ENCODE measurements around the gene PDIA5. TPM values are rescaled to one million over a fixed set of nuclear protein-coding genes. Genes with fewer than 3 reads are reported as not detected.
"Not testable (repeated sequence)": the region's sequence is repeated elsewhere in the genome, so short reads cannot be mapped to it uniquely, and the experiment has no call there.

PDIA5 gene
- total and polyA plus RNA-seq, 4 donors, result 9.5 to 16.9 (median 13.5) TPM

GRCh38 chr3:123105201-123106189, 38.7 kb downstream of the PDIA5 start:
- no peak overlapping the region for H3K4me3 ChIP-seq (ENCODE audit: low read depth, low read length)
- no peak overlapping the region for H3K27ac ChIP-seq (ENCODE audit: low read depth, low read length)
- peaks cover 4% of the 10 kb centered on the region for H3K27me3 ChIP-seq (ENCODE audit: control insufficient read depth, insufficient read depth, low read length)
- peaks cover 17% of the 10 kb centered on the region for H3K36me3 ChIP-seq (ENCODE audit: control insufficient read depth, insufficient read depth, low read length)
- 74% methylated on average over 9 of the region's 12 CpGs for WGBS (ENCODE audit: insufficient coverage)
- peak in 1 of 6 donors; percentile 52 for DNase-seq (ENCODE audit: low read depth in 4 of 6, low spot score in 6 of 6)
- H3K4me1 ChIP-seq (ENCODE audit: control insufficient read depth, insufficient read depth, low read length), result peaks cover 5% of the 10 kb centered on the region
- H3K9me3 ChIP-seq (ENCODE audit: control insufficient read depth, insufficient read depth, low read length), result no peaks in the 10 kb centered on the region

- Histone ChIP-seq H3K36me3 (ENCODE audit: control insufficient read depth, insufficient read depth, low read length) (peaks cover 18% of the 10 kb centered on the region), H3K4me3 (ENCODE audit: low read depth, low read length) (no peak overlapping the region)
- 41% methylated on average over 10 of the region's 19 CpGs for WGBS (ENCODE audit: insufficient coverage)
Measured at GRCh38 chr3:123110282-123110975, 43.6 kb downstream of the PDIA5 start.

GRCh38 chr3:123110976-123111615, 44.3 kb downstream of the PDIA5 start:
- Histone ChIP-seq H3K9me3 (ENCODE audit: control insufficient read depth, insufficient read depth, low read length) (no peaks in the 10 kb centered on the region), H3K27ac (ENCODE audit: low read depth, low read length) (no peak overlapping the region), H3K4me1 (ENCODE audit: control insufficient read depth, insufficient read depth, low read length) (peaks cover 11% of the 10 kb centered on the region), H3K27me3 (ENCODE audit: control insufficient read depth, insufficient read depth, low read length) (no peaks in the 10 kb centered on the region), H3K36me3 (ENCODE audit: control insufficient read depth, insufficient read depth, low read length) (peaks cover 21% of the 10 kb centered on the region), H3K4me3 (ENCODE audit: low read depth, low read length) (no peak overlapping the region)
- DNase-seq (ENCODE audit: low read depth in 4 of 6, low spot score in 6 of 6), result peak in 1 of 6 donors; percentile 54
- 80% methylated on average over 9 of the region's 11 CpGs for WGBS (ENCODE audit: insufficient coverage)

More at GRCh38 chr3:123110282-123110975, 43.6 kb downstream of the PDIA5 start:
- DNase-seq (ENCODE audit: low read depth in 4 of 6, low spot score in 6 of 6), result peak in 2 of 6 donors; percentile 28 to 80
- Histone ChIP-seq H3K4me1 (ENCODE audit: control insufficient read depth, insufficient read depth, low read length) (peaks cover 11% of the 10 kb centered on the region), H3K27ac (ENCODE audit: low read depth, low read length) (no peak overlapping the region), H3K9me3 (ENCODE audit: control insufficient read depth, insufficient read depth, low read length) (no peaks in the 10 kb centered on the region), H3K27me3 (ENCODE audit: control insufficient read depth, insufficient read depth, low read length) (no peaks in the 10 kb centered on the region)

- no peak for DNase-seq (ENCODE audit: low read depth in 4 of 6, low spot score in 6 of 6)
- H3K36me3 ChIP-seq (ENCODE audit: control insufficient read depth, insufficient read depth, low read length), result peaks cover 26% of the 10 kb centered on the region
Measured at GRCh38 chr3:123111640-123112039, 44.8 kb downstream of the PDIA5 start.

GRCh38 chr3:123112232-123112631, 45.4 kb downstream of the PDIA5 start:
- Histone ChIP-seq H3K4me3 (ENCODE audit: low read depth, low read length) (no peak overlapping the region), H3K36me3 (ENCODE audit: control insufficient read depth, insufficient read depth, low read length) (peaks cover 29% of the 10 kb centered on the region), H3K9me3 (ENCODE audit: control insufficient read depth, insufficient read depth, low read length) (no peaks in the 10 kb centered on the region), H3K27ac (ENCODE audit: low read depth, low read length) (no peak overlapping the region), H3K4me1 (ENCODE audit: control insufficient read depth, insufficient read depth, low read length) (peaks cover 11% of the 10 kb centered on the region), H3K27me3 (ENCODE audit: control insufficient read depth, insufficient read depth, low read length) (no peaks in the 10 kb centered on the region)
- 67% methylated on average over 3 of the region's 5 CpGs for WGBS (ENCODE audit: insufficient coverage)
- DNase-seq (ENCODE audit: low read depth in 4 of 6, low spot score in 6 of 6), result no peak

More at GRCh38 chr3:123111640-123112039, 44.8 kb downstream of the PDIA5 start:
- H3K27ac ChIP-seq (ENCODE audit: low read depth, low read length), result no peak overlapping the region
- 88% methylated on average over 5 of the region's 6 CpGs for WGBS (ENCODE audit: insufficient coverage)
- no peaks in the 10 kb centered on the region for H3K9me3 ChIP-seq (ENCODE audit: control insufficient read depth, insufficient read depth, low read length)
- H3K4me3 ChIP-seq (ENCODE audit: low read depth, low read length), result no peak overlapping the region
- H3K4me1 ChIP-seq (ENCODE audit: control insufficient read depth, insufficient read depth, low read length), result peaks cover 11% of the 10 kb centered on the region
- no peaks in the 10 kb centered on the region for H3K27me3 ChIP-seq (ENCODE audit: control insufficient read depth, insufficient read depth, low read length)

GRCh38 chr3:123112656-123113055, 45.8 kb downstream of the PDIA5 start:
- not testable (repeated sequence) for DNase-seq (ENCODE audit: low read depth in 4 of 6, low spot score in 6 of 6); H3K27ac ChIP-seq (ENCODE audit: low read depth, low read length); H3K27me3 ChIP-seq (ENCODE audit: control insufficient read depth, insufficient read depth, low read length); H3K4me3 ChIP-seq (ENCODE audit: low read depth, low read length); H3K9me3 ChIP-seq (ENCODE audit: control insufficient read depth, insufficient read depth, low read length)
- 97% methylated on average over 6 of the region's 7 CpGs for WGBS (ENCODE audit: insufficient coverage)
- peaks cover 11% of the 10 kb centered on the region for H3K4me1 ChIP-seq (ENCODE audit: control insufficient read depth, insufficient read depth, low read length)
- peaks cover 29% of the 10 kb centered on the region for H3K36me3 ChIP-seq (ENCODE audit: control insufficient read depth, insufficient read depth, low read length)

- Histone ChIP-seq H3K27me3 (ENCODE audit: control insufficient read depth, insufficient read depth, low read length) (no peaks in the 10 kb centered on the region), H3K4me3 (ENCODE audit: low read depth, low read length) (no peak overlapping the region), H3K27ac (ENCODE audit: low read depth, low read length) (no peak overlapping the region), H3K9me3 (ENCODE audit: control insufficient read depth, insufficient read depth, low read length) (no peaks in the 10 kb centered on the region), H3K36me3 (ENCODE audit: control insufficient read depth, insufficient read depth, low read length) (peaks cover 29% of the 10 kb centered on the region), H3K4me1 (ENCODE audit: control insufficient read depth, insufficient read depth, low read length) (peaks cover 11% of the 10 kb centered on the region)
- WGBS (ENCODE audit: insufficient coverage), result 52% methylated on average over 4 of the region's 5 CpGs
- DNase-seq (ENCODE audit: low read depth in 4 of 6, low spot score in 6 of 6), result no peak
Measured at GRCh38 chr3:123113889-123114450, 47.1 kb downstream of the PDIA5 start.

GRCh38 chr3:123116116-123116515, 49.3 kb downstream of the PDIA5 start:
- DNase-seq (ENCODE audit: low read depth in 4 of 6, low spot score in 6 of 6), result no peak
- Histone ChIP-seq H3K9me3 (ENCODE audit: control insufficient read depth, insufficient read depth, low read length) (no peaks in the 10 kb centered on the region), H3K27ac (ENCODE audit: low read depth, low read length) (no peak overlapping the region), H3K4me3 (ENCODE audit: low read depth, low read length) (no peak overlapping the region), H3K4me1 (ENCODE audit: control insufficient read depth, insufficient read depth, low read length) (peaks cover 1% of the 10 kb centered on the region), H3K36me3 (ENCODE audit: control insufficient read depth, insufficient read depth, low read length) (peaks cover 32% of the 10 kb centered on the region), H3K27me3 (ENCODE audit: control insufficient read depth, insufficient read depth, low read length) (no peaks in the 10 kb centered on the region)
- 95% methylated on average over 10 of the region's 10 CpGs for WGBS (ENCODE audit: insufficient coverage)

- 90% methylated on average over 4 of the region's 4 CpGs for WGBS (ENCODE audit: insufficient coverage)
Measured at GRCh38 chr3:123119388-123119787, 52.6 kb downstream of the PDIA5 start.

More at GRCh38 chr3:123119388-123119787, 52.6 kb downstream of the PDIA5 start:
- no peaks in the 10 kb centered on the region for H3K27me3 ChIP-seq (ENCODE audit: control insufficient read depth, insufficient read depth, low read length)
- H3K9me3 ChIP-seq (ENCODE audit: control insufficient read depth, insufficient read depth, low read length), result no peaks in the 10 kb centered on the region
- H3K4me3 ChIP-seq (ENCODE audit: low read depth, low read length), result no peak overlapping the region
- H3K4me1 ChIP-seq (ENCODE audit: control insufficient read depth, insufficient read depth, low read length), result no peaks in the 10 kb centered on the region
- DNase-seq (ENCODE audit: low read depth in 4 of 6, low spot score in 6 of 6), result no peak
- H3K36me3 ChIP-seq (ENCODE audit: control insufficient read depth, insufficient read depth, low read length), result peaks cover 30% of the 10 kb centered on the region
- H3K27ac ChIP-seq (ENCODE audit: low read depth, low read length), result no peak overlapping the region

Data from spinal cord (tissue), 10 donors.